Activated CD4-positive, alpha-beta T cell treated with anti-CD3 and anti-CD28 coated beads, Interleukin-2, amount 50 U/mL, for 24 hours (primary cell): Measurements from ENCODE around the gene SLC38A1.
"Not testable (repeated sequence)": the region's sequence is repeated elsewhere in the genome, so short reads cannot be mapped to it uniquely, and the experiment has no call there.

Experiments
- DNase-seq, 2 donors: peaks; one replicate each; pipeline ENCODE4 v3.0.0-alpha.2; 2020; ENCODE audit warnings: low read depth in 1 of 2, low spot score in 1 of 2

Gene SLC38A1

DNA sequence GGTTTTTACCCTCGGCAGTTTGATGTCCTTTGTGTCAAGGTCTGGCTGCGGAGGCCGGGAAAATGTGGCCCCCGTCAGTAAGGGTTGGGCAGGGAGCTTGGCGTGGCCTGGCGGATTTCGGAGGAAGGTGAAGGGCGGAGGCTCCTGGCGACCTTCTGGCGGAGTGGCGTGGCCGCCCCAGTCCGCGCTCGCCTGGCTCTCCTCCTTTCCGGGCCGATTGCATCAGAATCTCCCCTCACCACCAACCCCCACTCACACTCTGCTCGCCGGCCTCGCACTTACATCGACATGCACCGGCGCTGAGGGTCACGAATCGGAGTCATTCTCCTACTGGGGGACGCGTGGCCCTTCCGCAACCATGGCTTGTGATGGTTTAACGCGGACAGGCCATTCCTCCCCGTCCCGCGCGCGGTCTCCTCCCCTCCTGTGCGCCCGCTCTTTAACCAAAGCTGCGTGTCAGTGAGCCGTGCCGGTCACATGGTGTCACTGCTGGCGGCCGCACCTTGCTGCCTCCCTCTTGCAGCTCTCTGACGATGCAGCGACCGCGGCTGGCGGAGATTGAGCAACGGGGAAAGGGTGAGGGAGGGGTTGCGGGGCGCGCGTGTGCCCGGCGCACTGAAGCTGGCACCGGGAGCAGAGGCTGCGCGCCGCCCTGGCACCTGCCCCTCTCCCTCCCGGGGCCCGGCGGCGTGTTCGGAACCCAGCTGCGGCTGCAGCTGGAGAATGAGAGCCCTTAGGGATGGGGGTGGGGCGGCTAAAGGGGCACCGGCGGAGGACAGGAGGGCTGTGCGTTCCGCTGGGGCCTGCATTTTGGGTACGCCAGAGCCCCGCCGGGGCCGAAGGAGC lies at the start of gene SLC38A1:
Gene SLC38A1 (minus strand): TSS at position 461 of the 846 bp plus-strand sequence. CDS start 29,243 bp downstream, outside the sequence.
- DNase-seq = peak; percentile 67 to 81

DNA sequence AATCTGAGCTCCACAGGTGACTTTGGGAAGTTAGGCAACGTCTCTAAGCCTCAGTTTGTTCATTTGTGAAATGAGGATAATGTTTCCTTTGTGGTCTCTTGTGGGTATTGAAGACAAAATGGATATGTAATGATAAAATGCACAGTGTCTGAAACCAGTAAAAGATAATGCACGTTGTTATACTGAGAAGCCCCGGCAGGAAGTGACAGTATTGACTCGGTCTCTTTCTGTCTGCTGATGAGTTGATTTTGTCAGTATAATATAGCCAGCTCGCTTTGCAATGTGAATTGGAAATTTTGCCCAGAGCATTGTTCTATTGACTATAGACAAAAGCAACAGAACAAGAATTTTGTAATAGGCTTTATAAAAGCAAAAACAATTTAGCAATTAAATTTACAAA lies 49.2 kb upstream of the SLC38A1 start:
- no peak for DNase-seq

DNA sequence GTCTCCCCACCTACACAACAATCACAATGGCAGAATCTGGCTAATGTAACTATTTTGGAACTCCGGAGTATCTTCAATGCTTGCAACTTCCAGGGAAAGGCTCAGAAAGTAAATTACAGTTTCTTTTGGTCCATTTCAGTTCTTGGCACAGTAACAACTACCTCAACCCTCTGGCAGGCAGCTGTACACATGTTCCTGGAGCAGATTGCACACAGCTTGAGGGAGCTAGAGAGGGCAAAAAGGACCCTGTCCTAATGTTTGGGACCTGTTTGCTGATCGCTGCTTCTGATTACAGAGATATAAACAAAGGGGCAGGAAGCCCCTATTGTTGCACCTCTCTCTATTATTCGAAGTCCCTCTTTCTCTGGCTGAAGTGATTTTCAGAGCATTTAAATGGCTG lies 35.2 kb upstream of the SLC38A1 start:
- no peak for DNase-seq

DNA sequence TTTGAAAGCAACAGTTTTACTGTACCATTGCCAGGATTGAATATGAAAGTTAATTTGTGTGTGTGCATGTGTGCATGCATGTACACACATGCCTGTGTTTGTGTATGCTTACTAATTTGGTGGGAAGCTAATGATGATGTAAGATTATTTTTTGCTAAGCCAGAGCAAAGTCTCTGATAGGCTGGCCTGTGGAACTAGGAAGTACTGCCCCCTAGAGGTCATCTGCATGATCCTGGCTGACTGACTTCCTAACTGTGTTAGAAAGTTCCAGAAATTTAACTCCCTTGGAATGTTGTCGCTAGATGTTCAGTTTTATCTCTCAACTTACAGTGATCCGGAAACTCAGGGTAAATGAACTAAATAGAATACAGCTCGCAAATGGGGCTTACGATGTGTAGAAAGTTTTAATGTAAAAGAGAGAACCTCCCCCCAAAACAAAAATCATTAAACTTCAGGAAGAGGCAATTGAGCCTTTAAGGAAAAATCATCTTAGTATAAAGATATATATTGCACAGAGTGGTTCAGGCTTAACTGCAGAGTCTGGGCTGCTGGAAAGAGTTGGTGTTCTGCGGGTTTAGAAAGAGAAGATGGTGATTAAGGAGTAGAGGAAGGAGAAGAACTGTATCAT lies 34.3 kb upstream of the SLC38A1 start:
- peak in 1 of 2 donors; percentile 44 for DNase-seq

DNA sequence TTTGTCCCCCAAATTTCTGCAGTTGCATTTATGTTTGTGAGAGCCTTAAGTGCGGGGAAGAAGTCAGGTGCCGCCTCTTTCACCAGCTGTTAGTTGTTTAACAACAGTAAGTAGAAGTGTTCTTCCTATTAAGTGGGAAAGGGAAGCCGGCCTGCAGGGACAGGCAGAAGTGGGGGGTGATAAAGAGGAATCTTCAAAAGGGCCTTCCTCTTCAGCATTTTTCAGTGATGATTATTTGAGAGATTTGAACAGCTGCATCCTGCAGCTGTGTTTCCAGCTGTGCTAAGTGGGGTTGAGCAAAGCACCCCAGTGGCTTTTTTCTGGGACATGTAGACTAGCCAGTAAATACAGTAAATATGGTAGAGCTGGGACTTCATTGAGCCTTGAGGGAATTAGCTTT lies 32.1 kb upstream of the SLC38A1 start:
- DNase-seq = no peak

DNA sequence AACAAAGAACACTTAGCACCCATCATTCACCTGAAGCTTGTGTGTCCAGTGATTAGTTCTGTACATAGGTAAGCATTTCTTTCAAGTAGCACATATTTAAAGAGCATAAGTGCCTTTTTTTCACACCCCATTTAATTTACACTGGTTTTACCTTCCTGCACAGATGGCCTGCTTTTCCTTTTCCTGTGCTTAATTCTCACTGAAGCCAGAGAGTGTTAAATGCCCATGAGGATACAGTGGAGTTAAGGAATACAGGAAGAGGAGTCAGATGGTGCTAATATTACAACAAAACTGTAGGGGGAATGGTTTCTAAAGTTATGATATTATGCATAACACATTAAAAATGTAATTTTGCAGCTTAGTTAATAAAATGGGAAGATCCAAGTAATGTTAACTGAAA lies 31.0 kb upstream of the SLC38A1 start:
- DNase-seq = no peak

DNA sequence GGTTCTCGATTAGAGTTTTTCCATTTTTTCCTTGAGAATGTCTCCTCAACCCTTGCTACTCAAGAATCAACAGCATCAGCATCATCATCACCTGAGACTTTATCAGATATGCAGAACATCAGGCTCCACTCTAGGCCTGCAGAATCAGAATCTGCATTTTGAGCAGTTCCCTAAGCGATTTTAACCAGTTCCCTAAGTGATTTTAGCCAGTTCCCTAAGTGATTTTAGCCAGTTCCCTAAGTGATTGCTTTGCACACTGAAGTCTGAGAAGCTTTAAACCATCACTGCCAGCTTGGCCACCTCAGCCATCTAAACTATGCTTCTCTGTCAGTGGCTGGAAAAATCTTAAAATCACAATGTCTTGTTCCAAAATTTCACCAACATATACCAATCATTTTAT lies 29.4 kb upstream of the SLC38A1 start:
- no peak for DNase-seq

DNA sequence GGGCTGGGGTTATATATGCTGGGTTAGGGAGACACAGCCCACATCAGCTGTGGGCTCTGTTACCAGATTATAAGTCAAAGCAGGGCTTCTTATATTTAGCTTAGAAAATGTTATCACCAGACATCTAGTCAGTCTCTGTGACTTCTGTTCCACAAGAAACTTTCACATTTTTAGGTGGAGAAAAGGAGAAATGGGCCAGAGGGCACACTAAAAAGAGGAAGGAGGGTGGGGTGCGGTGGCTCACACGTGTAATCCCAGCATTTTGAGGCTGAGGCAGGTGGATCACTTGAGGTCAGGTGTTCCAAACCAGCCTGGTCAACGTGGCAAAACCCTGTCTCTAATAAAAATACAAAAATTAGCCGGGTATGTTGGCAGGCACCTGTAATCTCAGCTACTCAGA lies 28.0 kb upstream of the SLC38A1 start:
- no peak for DNase-seq

DNA sequence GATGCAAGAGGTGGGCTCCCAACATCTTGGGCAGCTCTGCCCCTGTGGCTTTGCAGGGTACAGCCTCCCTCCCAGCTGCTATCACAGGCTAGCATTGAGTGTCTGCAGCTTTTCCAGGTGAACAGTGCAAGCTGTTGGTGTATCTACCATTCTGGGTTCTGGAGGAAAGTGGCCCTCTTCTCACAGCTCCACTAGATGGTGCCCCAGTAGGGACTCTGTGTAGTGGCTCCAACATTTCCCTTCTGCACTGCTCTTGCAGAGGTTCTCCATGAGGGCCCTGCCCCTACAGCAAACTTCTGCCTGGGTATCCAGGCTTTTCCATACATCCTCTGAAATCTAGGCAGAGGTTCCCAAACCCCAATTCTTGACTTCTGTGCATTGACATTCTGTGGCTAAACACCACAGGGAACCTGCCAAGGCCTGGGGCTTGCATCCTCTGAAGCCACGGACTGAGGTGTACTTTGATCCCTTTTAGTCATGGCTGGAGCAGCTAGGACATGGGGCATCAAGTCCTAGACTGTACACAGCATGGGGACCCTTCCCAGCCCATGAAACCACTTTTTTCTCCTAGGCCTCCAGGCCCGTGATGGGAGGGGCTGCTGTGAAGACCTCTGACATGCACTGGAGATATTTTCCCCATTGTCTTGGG lies 24.0 kb upstream of the SLC38A1 start:
- DNase-seq = no peak

DNA sequence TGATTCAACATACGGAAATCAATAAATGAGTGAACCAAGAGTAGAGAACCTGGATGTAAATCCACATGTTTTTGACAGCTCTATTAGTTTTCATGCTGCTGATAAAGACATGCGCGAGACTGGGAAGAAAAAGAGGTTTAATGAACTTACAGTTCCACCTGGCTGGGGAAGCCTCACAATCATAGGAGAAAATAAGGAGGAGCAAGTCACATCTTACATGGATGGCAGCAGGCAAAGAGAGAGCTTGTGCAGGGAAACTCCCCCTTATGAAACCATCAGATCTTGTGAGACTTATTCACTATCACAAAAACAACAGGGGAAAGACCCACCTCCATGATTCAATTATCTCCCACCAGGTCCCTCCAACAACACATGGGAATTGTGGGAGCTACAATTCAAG lies 23.1 kb upstream of the SLC38A1 start:
- not testable (repeated sequence) for DNase-seq

DNA sequence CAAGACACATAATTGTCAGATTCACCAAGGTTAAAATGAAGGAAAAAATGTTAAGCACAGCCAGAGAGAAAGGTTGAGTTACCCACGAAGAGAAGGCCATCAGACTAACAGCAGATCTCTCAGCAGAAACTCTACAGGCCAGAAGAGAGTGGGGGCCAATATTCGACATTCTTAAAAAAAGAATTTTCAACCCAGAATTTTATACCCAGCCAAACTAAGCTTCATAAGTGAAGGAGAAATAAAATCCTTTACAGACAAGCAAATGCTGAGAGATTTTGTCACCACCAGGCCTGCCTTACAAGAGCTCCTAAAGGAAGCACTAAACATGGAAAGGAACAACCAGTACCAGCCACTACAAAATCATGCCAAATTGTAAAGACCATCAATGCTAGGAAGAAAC lies 16.3 kb upstream of the SLC38A1 start:
- DNase-seq = not testable (repeated sequence)

DNA sequence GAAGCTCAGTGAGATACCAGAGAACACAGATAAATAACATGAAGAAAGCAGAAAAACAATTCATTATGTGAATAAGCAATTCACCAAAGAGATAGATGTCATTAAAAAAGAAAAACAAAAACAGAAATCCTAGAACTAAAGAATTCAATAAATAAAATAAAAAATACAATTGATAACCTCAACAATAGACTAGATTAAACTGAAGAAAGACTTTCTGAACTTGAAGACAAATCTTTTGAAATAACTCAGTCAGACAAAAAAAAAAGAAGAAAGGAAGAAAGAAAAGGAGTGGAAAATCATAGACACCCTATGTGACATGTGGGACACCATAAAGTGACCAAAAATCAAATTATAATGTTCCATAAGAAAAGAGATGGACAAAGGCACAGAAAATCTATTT lies 14.0 kb upstream of the SLC38A1 start:
- DNase-seq = no peak

DNA sequence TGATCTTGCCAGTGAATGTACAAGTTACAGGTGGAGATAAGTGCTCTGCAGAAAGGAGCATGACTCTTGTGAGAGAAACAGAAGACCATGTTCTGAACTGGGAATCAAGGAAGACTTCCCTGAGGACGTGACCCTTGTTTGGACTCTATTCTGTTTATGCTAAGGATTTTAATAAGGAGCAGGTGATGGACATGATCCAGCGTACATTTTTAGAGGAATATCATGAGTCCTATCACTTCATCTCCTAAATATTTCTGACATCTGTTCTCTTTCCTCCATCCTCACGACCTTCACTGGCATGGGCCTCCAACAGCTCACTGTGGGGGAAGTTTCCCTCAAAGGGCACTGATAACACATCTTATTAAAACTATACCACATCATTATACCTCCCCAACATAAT lies 7.9 kb upstream of the SLC38A1 start:
- no peak for DNase-seq

DNA sequence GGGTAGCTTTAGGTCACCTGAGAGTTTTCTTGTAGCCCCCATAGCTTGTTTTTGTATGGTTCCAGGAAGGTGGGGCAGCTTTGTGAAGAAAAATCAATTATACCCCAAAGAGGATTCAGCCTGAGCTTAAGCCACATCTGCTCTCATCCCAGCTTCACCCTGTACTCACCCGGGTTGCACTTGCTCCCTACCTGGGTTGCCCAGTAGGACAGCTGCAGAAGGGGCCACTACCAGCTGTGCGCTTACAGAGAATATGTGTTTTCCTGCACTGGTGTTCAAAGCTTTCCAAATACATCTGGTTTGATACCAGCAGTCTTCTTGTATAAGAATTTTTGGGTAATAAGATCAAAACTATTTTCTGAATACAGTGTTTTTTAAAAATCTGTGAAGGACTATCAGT lies 3.0 kb upstream of the SLC38A1 start:
- no peak for DNase-seq

DNA sequence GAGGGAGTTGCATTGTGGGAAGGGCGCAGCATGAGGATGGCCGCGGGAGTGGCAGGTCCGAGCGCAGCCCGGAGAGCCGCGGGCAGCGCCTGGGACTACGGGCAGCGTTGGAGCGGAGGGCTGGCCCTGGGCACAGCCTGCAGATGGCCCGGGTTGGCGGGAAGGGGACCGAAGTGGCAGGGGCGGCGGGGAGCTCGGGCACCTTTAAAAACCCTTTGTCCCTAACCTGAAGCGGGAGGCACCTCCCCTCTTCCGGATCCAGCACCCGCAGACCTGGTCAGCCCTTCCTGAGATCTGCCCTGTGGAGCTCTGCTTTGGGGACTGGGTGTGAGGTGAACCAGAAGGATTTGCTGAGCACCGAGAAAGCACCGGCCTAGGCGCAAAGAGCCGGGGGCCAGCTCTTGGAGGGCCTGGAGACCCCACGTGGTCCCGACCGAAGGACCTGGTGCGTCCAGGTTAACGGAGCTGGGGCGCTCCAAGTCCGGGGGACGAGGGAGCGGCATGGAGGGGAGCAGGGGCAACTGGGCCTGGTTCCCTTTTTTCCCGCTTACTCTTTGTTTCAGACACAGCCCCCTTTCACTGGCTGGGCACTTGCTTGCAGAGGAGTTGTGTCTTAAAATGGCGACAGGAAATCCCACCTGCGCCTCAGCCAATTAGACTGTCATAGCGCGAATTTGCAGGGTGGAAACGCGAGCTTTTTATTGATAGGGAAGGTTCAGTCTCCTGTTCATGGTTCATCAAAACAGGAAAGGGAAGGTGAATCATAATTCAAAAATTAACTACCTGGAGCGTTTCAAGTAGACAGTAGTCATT lies 792 bp upstream of the SLC38A1 start:
- DNase-seq = peak; percentile 59 to 85

DNA sequence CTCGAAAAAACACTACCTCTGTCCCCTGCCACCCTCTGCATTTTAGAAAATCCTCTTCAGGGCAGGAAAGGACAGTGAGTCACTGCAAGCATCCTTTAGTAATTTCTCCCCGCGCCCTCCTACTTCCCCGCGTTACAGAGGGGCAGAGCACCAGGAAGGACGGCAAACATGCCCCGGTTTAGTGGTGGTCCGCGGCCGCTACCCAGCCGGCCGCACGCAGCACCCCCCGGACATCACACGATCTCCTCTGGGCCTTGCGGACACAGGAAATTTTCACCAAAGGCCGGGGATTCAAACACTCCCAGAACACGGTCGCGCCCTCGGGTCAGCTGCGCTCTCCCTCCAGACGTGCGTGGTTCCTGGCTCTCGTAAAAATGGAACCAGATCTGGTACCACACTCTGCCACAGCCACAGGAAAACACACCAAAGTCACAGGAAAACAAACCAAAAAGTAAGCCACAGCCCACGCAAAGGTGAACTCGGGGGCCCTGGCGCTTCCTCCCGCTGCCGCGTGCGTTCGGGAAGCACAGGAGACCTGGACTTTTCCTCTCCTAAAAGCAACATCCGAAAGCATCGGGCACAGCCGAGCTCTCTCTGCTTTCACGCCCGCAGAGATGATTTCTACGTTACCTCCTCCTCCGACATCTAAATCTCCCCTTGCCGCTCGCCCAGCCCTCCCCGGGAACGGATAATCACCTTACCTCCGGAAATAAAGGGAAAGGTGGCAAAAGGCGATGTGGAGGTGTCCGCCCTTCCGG lies 839 bp downstream of the SLC38A1 start:
- peak; percentile 34 to 36 for DNase-seq

DNA sequence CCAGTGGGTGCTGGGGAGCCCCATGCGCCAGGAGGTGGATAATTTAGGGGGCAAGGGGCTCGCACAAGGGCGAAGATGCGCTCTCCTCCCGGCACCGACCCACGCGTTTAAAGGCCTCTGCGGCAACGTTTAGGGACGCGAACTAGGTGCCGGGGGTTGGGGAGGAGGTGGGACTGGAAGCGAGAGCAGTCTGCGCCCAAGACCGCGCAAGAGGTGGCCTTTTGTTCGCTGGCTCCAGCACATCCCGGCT lies 1.3 kb downstream of the SLC38A1 start:
- DNase-seq = peak; percentile 7 to 30

DNA sequence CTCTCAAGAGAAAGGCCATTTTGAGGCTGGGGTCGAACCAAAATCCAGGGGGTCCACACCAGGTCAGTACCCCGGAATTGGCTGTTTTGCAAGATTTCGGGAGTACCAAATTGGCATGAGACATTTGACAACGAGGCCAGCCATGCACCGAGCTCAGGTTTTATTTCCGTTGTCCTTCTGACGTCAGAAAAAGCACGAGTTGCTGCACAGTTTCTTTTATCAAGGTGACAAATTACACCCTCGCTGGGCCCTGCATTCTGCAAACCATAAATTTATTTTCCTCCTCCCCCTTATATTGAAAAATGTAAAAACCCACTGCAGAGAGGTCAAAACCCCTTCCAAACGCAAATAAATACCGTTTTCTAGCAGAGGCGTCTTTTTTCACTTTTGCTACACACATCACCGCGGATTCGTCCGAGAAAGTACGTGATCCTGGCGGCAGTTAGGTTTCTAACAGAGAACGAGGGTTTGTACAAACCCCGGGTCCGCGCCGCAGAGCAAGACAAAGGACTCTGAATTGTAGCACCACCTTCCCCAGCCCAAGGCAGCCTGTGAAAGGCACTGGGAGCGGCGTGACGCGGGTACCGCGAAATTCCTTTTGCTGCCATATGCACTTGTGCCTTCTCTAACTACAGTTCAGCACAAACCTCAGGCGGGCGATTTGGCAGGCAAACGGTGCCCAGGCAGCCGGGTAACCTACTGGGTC lies 1.8 kb downstream of the SLC38A1 start:
- peak; percentile 30 to 63 for DNase-seq

DNA sequence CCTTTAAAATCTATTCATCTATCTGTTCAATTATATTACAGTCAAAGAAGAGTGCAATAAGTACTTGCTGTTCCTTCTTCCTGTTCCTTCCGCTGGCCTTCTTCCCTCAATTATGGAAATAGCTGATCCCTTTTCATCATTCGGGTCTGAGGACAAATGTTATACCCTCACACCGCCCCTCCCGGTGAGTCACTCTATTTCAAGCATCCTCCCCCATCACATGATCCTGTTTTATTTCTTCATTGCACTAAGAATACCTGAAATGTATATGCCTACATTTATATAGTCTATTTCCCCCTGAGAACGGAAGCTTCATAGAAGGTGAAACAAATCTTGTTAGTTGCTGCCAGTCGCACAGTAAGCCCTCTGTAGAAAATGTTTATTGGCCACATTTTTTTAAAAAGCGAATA lies 2.5 kb downstream of the SLC38A1 start:
- peak in 1 of 2 donors; percentile 6 for DNase-seq

DNA sequence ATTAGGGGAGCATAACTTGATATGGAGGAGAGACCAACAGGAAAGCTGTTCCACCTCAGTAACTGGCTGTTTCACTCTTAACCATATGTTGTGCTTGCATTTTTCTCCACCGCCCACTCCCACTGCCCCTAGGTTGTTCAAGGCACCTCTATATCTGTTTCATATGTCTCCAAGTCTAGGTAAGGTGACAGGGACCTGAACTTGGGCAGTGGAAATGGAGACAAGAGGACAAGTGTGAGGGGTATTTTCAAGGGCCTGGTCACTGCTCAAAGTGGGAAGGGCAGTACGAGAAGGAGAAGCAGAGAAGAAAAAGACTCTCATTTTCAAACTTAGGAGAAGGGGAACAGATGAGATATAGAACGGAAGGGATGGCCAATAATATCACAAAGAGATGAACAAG lies 3.1 kb downstream of the SLC38A1 start:
- no peak for DNase-seq
